HG03095 (cell line): ENCODE data around the gene STK32C.

Source experiments
- ATAC-seq: cut with Tn5 transposase; IDR thresholded peaks from one replicate; pipeline ENCODE4 v1.9.1; 2021; ENCODE audit warnings: moderate library complexity; ENCODE audit not compliant: unreplicated experiment

STK32C gene

GRCh38 chr10:132174237-132174636 lies 133.5 kb downstream of the STK32C start:
- ATAC-seq = no peak

- no peak for ATAC-seq
These were observed 134.6 kb downstream of the STK32C start for GRCh38 chr10:132173185-132173584.

DNA sequence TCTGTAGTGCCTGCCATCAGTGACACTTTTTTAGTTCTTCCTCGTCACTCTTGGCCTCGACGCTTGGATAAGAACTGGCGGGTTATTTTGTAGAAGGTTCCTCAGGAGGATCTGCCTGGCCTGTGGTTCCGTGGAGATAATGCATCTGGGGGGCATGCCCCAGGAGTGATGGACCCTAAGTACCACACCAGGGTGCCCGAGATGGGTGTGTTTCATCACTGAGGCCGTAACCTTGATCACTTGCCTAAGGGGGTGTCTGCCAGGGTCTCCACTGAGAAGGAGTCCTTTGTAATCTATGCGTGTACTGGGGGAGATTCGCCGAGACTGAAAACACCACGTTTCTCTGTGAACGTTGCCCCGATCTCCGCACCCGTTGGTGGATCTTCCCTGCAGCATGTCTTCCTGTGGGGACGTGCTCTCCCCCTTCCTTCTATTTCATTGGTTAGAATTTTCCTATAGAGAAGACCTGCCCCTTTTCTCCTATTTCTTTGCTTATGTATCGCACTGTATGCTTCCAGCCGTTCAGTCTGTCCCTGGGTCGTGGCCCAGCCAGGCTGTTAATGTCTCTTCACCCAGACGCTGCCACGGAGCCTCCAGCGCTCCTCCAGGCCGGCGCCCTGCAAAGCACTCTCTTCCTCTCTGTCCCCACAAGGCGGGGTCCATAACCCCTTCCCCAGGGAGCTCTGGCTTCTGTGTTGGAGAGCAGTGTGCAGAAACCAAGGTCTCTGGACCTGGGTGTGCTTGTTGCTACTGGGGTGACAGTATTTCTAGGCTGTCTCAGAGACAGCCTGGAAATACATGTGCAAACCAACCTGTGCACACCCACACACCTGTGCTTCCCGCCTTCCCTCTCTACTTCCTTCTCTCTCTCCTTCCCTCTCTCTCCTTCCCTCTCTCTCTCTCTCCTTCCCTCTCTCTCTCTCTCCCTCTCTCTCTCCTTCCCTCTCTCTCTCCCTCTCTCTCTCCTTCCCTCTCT lies 135.4 kb downstream of the STK32C start:
- ATAC-seq = no peak

DNA sequence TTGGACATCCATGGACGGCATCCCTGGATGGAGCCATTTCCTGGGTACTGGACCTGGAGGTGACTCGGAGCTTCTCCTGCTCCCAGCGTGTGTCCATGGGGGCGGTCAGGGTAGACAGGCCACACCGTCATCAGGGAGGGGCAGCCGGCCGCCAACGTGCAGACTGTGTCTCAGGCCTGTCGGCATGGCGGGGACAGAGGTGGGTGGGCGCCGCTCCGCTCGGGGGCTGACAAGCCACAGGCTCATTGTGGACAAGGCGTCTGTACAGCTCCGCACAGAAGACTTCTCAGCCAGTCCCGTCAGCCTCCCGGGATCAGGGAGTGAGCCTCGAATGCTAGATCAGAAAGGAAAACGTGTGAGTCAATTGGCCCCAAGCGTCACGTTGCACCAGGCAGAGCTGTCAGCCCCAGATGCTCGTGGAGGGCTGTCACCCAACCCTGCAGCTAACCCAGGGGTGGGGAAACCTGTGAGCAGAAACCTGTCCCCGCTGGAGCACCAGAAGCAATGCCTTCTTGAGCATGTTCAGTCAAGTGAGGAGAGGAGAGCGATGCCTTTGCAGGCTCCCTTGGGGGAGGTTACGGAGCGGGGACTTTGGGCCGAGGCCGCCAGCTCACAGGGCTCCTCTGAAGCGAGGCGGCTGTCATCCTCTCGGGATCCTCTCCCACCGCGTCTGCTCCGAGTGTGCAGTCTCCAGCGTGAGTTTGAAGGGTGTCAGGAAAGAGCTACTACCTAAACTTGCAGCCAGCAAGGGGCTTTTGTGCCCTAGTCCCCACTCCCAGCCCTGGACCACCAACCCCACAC lies 137.0 kb downstream of the STK32C start:
- ATAC-seq = no peak

- no peak for ATAC-seq
These were observed 137.8 kb downstream of the STK32C start for GRCh38 chr10:132169766-132170560.

- no peak for ATAC-seq
These were observed 138.6 kb downstream of the STK32C start for GRCh38 chr10:132169031-132169765.

GRCh38 chr10:132168571-132169030 lies 139.1 kb downstream of the STK32C start:
- ATAC-seq = no peak

- ATAC-seq = no peak
These were observed 139.8 kb downstream of the STK32C start for GRCh38 chr10:132167976-132168375.

DNA sequence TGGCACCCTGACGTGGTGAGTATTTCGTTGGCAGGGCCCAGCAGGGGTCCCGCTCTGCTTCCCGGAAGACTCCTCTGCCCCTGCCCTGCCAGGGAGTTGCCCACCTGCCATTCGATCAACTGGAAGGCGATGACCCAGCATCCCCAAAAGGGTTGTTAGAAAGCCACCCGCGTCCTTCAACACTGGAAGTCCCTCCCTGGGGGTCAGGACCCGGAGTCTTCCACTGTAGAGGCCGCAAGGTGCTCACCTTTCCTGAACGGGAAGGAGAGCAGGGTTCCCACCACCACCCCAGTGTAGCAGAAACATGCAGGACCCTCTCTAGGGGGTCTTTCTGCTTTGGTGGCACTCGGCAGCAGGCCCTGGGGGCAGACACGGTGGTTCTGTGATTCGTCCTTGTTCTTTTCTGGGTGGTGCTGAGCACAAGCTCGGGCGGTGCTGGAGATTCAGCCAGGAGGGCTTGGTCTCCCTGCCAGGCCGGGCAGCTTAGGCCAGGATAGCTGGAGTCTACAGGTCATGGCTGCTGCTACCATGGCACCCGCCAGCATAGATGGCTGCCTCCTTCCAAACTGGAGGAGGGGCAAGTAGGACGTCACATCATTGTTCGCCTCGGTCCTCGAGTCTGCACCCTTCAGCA lies 140.6 kb downstream of the STK32C start:
- ATAC-seq = no peak

- ATAC-seq = no peak
These were observed 141.4 kb downstream of the STK32C start for GRCh38 chr10:132166216-132166950.

DNA sequence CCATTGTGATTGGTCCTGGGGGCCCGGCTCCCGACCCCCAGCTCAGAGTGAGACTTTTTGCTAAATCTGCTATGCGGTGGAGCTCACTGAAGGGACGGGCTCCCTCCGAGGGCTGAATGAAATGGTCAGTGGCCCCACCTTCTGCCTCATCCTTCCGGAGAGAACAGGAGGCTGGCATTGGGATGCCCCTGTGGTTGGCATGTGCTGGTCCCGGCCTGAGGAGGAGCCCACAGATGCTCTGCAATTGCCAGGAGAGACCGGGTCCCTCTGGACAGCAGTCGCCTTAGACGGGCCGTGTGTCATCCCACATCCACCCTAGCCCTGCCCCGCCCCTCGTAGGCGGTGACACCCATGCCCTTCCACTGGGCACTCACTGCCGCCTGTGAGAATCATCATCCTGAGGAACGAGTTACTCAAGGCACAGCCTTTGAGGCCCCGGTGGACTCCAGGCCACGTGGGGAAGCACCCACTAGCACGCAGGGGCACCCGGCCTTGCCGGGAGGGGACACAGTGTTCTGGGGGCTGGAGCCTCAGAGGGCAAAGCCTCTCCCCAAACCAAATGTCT lies 142.3 kb downstream of the STK32C start:
- ATAC-seq = no peak

DNA sequence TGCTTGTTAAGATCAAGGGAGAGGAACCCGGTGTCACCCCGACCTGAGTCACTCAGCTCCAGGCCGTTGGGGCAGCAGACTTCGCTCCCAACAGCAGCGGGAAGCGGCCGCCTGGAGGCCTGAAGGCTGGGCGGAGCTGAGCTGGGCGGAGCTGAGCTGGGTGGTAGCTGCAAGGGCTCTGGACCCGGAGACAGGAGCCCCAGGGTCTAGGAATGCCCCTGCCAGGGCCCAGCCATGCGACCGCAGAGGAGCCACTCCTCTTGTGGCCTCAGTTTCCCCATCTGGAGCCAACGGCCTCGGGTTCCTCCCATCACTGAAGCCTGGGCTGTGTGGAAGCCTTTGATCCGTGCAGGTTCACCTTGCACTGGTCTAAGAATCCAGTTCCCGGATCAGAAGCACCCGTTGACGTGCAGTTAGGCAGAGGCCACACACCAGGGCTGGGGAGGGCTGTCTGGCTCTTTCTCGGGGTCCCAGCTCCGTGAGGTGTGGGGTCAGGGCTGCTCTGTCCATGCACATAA lies 142.9 kb downstream of the STK32C start:
- ATAC-seq = no peak

DNA sequence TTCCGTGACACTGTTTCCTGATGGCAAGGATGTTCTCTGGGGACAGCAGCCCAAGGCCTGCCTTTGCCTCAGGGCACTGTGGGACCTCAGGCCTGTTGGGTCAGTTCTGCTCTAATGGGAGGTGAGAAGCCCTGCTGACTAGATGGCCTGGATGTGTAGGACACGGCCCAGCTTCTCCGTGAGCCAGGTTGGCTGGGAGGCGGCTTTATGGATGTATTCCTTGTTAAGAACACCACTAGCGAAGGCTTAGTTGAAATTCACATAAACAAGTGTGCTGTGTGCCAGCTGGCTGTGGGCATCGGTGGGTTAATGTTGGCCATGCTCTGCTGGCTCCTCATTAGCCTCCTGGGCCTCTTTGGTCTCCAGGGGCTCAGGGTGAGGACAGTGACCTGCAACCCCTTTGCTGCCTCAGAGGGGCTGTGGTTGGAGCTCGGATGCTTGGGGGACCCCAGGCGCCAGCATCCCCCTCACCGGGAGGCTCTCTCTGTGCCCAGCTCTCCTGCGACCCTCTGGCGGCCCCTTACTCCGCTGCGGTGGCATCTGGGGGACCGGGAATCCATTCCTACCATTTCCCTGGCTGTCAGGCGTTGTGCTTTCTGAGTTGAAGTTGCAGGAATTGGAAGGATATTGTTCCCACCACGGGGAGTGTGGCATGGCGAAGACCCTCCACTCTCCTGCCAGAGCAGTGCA lies 143.8 kb downstream of the STK32C start:
- ATAC-seq = no peak

DNA sequence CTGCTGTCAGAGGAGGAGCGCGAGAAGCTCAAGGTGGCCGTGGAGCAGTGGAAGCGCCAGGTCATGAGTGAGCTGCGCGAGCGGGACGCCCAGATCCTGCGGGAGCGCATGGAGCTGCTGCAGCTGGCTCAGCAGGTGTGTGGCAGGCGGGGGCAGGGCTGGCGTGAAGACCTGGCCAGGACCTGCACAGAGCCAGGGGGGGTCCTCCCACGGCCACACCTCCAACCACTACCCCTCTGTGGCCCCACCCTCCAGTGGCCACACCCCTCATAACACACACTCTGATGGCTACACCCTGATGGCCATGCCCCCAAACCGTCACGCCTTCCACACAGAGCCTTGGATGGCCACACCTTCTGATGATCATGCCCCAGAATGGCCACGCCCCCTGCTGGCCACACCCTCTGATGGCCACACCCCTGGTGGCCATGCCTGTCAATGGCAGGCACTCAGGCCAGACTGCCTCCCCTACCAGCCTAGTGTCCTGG lies 144.4 kb downstream of the STK32C start:
- no peak for ATAC-seq

- ATAC-seq = no peak
These were observed 145.0 kb downstream of the STK32C start for GRCh38 chr10:132162590-132163277.

DNA sequence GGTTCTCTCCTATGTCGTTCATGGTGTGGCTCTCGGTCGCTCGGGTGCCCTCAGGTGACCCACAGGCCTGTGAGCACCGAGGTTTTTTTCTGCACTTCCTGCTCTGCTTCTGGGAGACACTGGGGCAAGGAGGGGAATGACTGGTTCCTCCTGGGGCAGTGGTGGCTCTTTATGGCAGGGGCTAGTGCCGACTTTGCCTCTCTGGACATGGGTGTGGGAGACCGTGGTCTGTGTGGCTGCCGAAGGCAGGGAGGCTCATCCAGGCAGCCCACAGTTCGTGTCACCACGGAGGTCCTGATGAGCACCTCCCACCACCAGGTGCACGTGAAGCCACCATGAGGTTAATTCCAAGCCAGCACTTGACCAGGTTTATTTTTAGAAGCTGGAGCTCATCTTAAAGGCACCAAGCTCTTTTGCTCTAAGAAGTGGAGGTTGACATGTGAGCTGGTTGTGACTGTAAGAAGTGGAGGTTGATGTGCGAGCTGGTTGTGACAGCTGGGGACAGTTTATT lies 145.7 kb downstream of the STK32C start:
- ATAC-seq = no peak
